Measurements from ENCODE around the gene PPP2R5D.

The PPP2R5D gene

GRCh38 chr6:43060034-43060754, 75.8 kb downstream of the PPP2R5D start:
- DNase-seq: no peak

- DNase-seq: no peak
Observed at GRCh38 chr6:43060755-43061633, 76.6 kb downstream of the PPP2R5D start.

- no peak for DNase-seq
Observed at GRCh38 chr6:43061861-43062260, 77.5 kb downstream of the PPP2R5D start.

Measured in fibroblast of skin of scalp (primary cell).